Neural cell (in vitro differentiated cells): ENCODE measurements around the gene TAC1. TPM values are rescaled to one million over a fixed set of nuclear protein-coding genes. Genes with fewer than 3 reads are reported as not detected.

ENCODE experiments used
- H2AFZ ChIP-seq: fragments of 200-600, 300-800 bp; sonication (generic), shearing (Covaris generic); 2 replicates; pipeline ENCODE4 v1.6.0; 2014; ENCODE audit warnings: low read depth, mild to moderate bottlenecking, antibody characterized with exemption, low read length, moderate library complexity
- H3F3A ChIP-seq: fragments of 200-600 bp; shearing (Covaris generic); 2 replicates; pipeline ENCODE4 v1.6.1; 2016; ENCODE audit warnings: mild to moderate bottlenecking, moderate library complexity, mixed read lengths, antibody characterized with exemption, low read length; ENCODE audit not compliant: insufficient read depth, poor library complexity, severe bottlenecking
- H3K27ac ChIP-seq: fragments of 200-600, 300-800 bp; sonication (generic), shearing (Covaris generic); 2 replicates; pipeline ENCODE4 v1.5.1; 2014; ENCODE audit warnings: mild to moderate bottlenecking, low read length, moderate library complexity
- H3K27me3 ChIP-seq: fragments of 300-800, 200-600 bp; sonication (generic), shearing (Covaris generic); 2 replicates; pipeline ENCODE4 v1.6.0; 2014; ENCODE audit warnings: mild to moderate bottlenecking, low read depth, low read length, moderate library complexity; ENCODE audit not compliant: insufficient read depth
- H3K36me3 ChIP-seq: fragments of 300-800, 200-600 bp; sonication (generic), shearing (Covaris generic); 2 replicates; pipeline ENCODE4 v1.5.1; 2014; ENCODE audit warnings: mild to moderate bottlenecking, antibody characterized with exemption, low read length, moderate library complexity; ENCODE audit not compliant: insufficient read depth
- H3K4me2 ChIP-seq: fragments of 300-800, 200-600 bp; sonication (generic), shearing (Covaris generic); 2 replicates; pipeline ENCODE4 v1.6.0; 2014; ENCODE audit warnings: mild to moderate bottlenecking, low read length
- H3K4me3 ChIP-seq: fragments of 300-800, 200-600 bp; sonication (generic), shearing (Covaris generic); 2 replicates; pipeline ENCODE4 v1.5.1; 2014; ENCODE audit warnings: mild to moderate bottlenecking, low read length, moderate library complexity
- H3K79me2 ChIP-seq: fragments of 200-600 bp; shearing (Covaris generic); replicated peaks from 2 replicates; pipeline ENCODE4 v1.6.0; 2014; ENCODE audit warnings: mild to moderate bottlenecking, low read length, moderate library complexity; ENCODE audit not compliant: insufficient read depth
- H3K9ac ChIP-seq: fragments of 300-800, 200-600 bp; sonication (generic), shearing (Covaris generic); 2 replicates; pipeline ENCODE4 v1.6.1; 2016; ENCODE audit warnings: mild to moderate bottlenecking, low read length, mixed read lengths
- H3K9me2 ChIP-seq: fragments of 200-600 bp; shearing (Covaris generic); 2 replicates; pipeline ENCODE4 v1.6.1; 2016; ENCODE audit warnings: mild to moderate bottlenecking, low read length, mixed read lengths; ENCODE audit not compliant: insufficient read depth
- H3K9me3 ChIP-seq: fragments of 200-600, 300-800 bp; sonication (generic), shearing (Covaris generic); 2 replicates; pipeline ENCODE4 v1.6.1; 2016; ENCODE audit warnings: mild to moderate bottlenecking, mixed run types, low read length, moderate library complexity, mixed read lengths
- H4K20me1 ChIP-seq: fragments of 200-600 bp; shearing (Covaris generic); 2 replicates; pipeline ENCODE4 v1.6.1; 2016; ENCODE audit warnings: mild to moderate bottlenecking, mixed run types; ENCODE audit not compliant: insufficient read depth
- CTCF ChIP-seq: fragments of 450-650 bp; IDR thresholded peaks from 2 replicates; pipeline ENCODE4 v1.5.1; 2014; ENCODE audit warnings: antibody characterized with exemption, mild to moderate bottlenecking, moderate library complexity; ENCODE audit not compliant: poor library complexity, severe bottlenecking
- EP300 ChIP-seq: fragments of 450-650 bp; conservative IDR thresholded peaks from 2 replicates; pipeline ENCODE4 v1.6.1; 2014; ENCODE audit warnings: antibody characterized with exemption, mild to moderate bottlenecking, moderate library complexity; ENCODE audit not compliant: poor library complexity, severe bottlenecking
- EZH2 ChIP-seq: fragments of 200-600, 300-800 bp; shearing (Covaris generic), sonication (generic); IDR thresholded peaks from 2 replicates; pipeline ENCODE4 v1.6.1; 2014; ENCODE audit warnings: antibody characterized with exemption, low read length, borderline replicate concordance, mild to moderate bottlenecking; ENCODE audit not compliant: insufficient read depth, poor library complexity, severe bottlenecking
- MXI1 ChIP-seq: fragments of 450-650 bp; conservative IDR thresholded peaks from 2 replicates; pipeline ENCODE4 v1.6.1; 2014; ENCODE audit warnings: antibody characterized with exemption, mild to moderate bottlenecking; ENCODE audit not compliant: poor library complexity, severe bottlenecking
- POLR2AphosphoS5 ChIP-seq: IDR thresholded peaks from 2 replicates; pipeline ENCODE4 v1.6.1; 2012
- RAD21 ChIP-seq: fragments of 450-650 bp; conservative IDR thresholded peaks from 2 replicates; pipeline ENCODE4 v1.6.1; 2014; ENCODE audit warnings: antibody characterized with exemption, mild to moderate bottlenecking, moderate library complexity
- SMC3 ChIP-seq: fragments of 450-650 bp; conservative IDR thresholded peaks from 2 replicates; pipeline ENCODE4 v1.6.1; 2014; ENCODE audit warnings: antibody characterized with exemption, mild to moderate bottlenecking, moderate library complexity; ENCODE audit not compliant: poor library complexity
- TAF1 ChIP-seq: IDR thresholded peaks from 2 replicates; pipeline ENCODE4 v1.6.1; 2012; ENCODE audit warnings: low read depth
- polyA plus RNA-seq: library from polyadenylated mRNA; depleted of rRNA; stranded (reverse); fragments of >200 nt; gene quantifications from 2 replicates; pipeline ENCODE4 v1.2.3, GENCODE V29; 2014
- TF ChIP-seq, protein P1 (sequence below): IDR thresholded peaks from 2 replicates; pipeline ENCODE4 v1.6.1; 2012; ENCODE audit warnings: borderline replicate concordance

TAC1 gene
- polyA plus RNA-seq, 1 donor from 2014 or later, result 4,629 TPM

DNA sequence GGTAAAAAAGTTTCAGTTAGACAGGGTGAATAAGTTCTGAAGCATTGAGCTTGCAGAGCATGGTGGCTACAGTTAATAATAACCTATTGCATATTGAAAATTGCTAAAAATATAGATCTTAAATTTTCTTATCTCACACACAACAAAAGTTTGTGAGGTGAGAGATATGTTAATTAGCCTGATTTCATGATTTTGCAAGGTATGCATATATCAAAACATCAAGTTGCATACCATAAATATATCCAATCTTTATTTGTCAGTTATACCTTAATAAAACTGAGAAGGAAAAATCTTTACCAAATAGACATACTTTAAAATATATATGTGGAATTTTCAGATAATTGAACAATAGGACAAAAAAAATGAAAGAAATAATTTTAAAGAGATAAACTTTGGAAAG is 16.6 kb downstream of the TAC1 start:
- Histone ChIP-seq H3F3A (no peaks in the 10 kb centered on the region), H3K9ac (no peak overlapping the region), H3K27ac (no peak overlapping the region), H4K20me1 (no peaks in the 10 kb centered on the region), H3K9me2 (no peaks in the 10 kb centered on the region), H3K4me2 (no peak overlapping the region), H3K79me2 (no peaks in the 10 kb centered on the region), H2AFZ (no peak overlapping the region), H3K36me3 (no peaks in the 10 kb centered on the region), H3K9me3 (no peaks in the 10 kb centered on the region), H3K27me3 (no peaks in the 10 kb centered on the region), H3K4me3 (no peak overlapping the region)
- TF ChIP-seq TAF1, result no peak
- TF ChIP-seq, protein P1, sequence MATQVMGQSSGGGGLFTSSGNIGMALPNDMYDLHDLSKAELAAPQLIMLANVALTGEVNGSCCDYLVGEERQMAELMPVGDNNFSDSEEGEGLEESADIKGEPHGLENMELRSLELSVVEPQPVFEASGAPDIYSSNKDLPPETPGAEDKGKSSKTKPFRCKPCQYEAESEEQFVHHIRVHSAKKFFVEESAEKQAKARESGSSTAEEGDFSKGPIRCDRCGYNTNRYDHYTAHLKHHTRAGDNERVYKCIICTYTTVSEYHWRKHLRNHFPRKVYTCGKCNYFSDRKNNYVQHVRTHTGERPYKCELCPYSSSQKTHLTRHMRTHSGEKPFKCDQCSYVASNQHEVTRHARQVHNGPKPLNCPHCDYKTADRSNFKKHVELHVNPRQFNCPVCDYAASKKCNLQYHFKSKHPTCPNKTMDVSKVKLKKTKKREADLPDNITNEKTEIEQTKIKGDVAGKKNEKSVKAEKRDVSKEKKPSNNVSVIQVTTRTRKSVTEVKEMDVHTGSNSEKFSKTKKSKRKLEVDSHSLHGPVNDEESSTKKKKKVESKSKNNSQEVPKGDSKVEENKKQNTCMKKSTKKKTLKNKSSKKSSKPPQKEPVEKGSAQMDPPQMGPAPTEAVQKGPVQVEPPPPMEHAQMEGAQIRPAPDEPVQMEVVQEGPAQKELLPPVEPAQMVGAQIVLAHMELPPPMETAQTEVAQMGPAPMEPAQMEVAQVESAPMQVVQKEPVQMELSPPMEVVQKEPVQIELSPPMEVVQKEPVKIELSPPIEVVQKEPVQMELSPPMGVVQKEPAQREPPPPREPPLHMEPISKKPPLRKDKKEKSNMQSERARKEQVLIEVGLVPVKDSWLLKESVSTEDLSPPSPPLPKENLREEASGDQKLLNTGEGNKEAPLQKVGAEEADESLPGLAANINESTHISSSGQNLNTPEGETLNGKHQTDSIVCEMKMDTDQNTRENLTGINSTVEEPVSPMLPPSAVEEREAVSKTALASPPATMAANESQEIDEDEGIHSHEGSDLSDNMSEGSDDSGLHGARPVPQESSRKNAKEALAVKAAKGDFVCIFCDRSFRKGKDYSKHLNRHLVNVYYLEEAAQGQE, result no peak
- no peak for TF ChIP-seq MXI1
- TF ChIP-seq POLR2AphosphoS5, result no peak
- TF ChIP-seq EP300, result no peak
- TF ChIP-seq SMC3, result no peak
- no peak for TF ChIP-seq CTCF
- no peak for TF ChIP-seq EZH2
- no peak for TF ChIP-seq RAD21

GRCh38 chr7:97751566-97751965 is 19.7 kb downstream of the TAC1 start:
- H3K9me3 ChIP-seq, result no peaks in the 10 kb centered on the region
- TF ChIP-seq SMC3 (no peak), CTCF (no peak), MXI1 (no peak), EP300 (no peak), RAD21 (no peak), EZH2 (no peak), TAF1 (no peak), POLR2AphosphoS5 (no peak)
- TF ChIP-seq, protein P1, result no peak
- H3F3A ChIP-seq, result no peaks in the 10 kb centered on the region

More at GRCh38 chr7:97751566-97751965, 19.7 kb downstream of the TAC1 start:
- no peaks in the 10 kb centered on the region for H3K79me2 ChIP-seq
- no peaks in the 10 kb centered on the region for H3K27me3 ChIP-seq
- no peak overlapping the region for H3K4me3 ChIP-seq
- H4K20me1 ChIP-seq, result no peaks in the 10 kb centered on the region
- no peaks in the 10 kb centered on the region for H3K9me2 ChIP-seq
- H3K27ac ChIP-seq, result no peak overlapping the region
- no peak overlapping the region for H2AFZ ChIP-seq
- H3K9ac ChIP-seq, result no peak overlapping the region
- no peaks in the 10 kb centered on the region for H3K36me3 ChIP-seq
- no peak overlapping the region for H3K4me2 ChIP-seq
